ENCODE data around the gene CCDC182. TPM values are rescaled to one million over a fixed set of nuclear protein-coding genes. Genes with fewer than 3 reads are reported as not detected.

The CCDC182 gene
- total RNA-seq, 2 donors from 2014 or later: not detected

DNA sequence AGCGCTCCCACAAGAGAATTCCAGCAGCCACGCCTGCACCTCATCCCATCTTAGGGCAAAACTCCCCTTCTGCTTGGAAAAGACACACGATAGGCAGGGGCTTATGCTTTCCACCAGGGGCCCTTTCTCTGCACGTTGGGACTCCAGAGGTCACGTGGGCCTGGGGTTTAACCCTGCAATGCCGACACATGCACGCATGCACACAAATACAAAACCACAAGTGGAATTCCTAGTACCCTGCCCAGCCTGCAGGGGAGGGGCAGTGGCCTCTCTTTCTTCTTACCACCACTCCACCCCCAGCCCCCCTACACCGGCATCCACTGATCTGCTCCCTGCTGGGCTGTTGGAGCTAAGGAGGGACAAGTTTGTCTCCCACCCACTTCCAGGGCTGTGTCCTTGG, 16.8 kb upstream of the CCDC182 start:
- intact Hi-C loops (cut with DNase I): no loop called here
- no peak for DNase-seq (ENCODE audit: low spot score)

DNA sequence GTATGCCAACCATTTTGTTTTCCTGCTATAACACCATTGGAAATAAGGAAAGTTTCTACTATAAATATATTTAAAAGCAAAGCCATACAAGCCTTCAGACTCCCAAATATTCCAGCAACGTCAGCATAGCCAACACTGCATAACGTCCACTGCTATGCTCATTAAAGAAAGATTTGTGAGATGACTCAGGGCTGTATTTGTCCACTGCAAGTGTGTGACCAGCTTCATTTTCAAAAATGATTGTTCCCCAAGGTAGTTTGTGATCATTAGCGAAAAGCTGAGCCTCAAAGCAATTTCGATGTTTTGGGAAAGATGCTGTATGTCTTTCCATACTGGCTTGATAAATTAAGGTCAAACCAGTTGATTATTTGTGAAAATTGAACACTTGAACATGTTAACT, 14.9 kb upstream of the CCDC182 start:
- intact Hi-C loops (cut with DNase I): no loop called here
- no peak for DNase-seq (ENCODE audit: low spot score)

DNA sequence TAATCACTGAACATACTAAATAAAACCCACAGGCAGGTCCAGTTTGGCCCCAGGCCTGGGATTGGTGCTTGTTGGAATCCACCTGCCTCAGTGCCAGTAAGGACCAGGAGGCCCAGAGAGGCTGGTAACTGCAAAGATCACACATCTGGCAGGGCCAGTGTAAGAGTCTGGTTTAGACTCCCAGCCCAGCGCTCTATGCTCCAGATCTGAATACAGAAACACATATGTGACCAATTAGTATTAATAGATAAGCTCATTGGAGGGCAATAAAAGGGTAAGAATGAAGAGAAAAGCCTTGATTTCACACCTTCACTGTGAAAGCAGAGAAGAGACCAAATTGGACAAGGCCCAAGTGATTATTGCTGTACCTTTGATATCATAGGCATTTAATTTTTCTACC, 13.6 kb upstream of the CCDC182 start:
- intact Hi-C loops (cut with DNase I): no loop called here
- DNase-seq (ENCODE audit: low spot score): no peak

DNA sequence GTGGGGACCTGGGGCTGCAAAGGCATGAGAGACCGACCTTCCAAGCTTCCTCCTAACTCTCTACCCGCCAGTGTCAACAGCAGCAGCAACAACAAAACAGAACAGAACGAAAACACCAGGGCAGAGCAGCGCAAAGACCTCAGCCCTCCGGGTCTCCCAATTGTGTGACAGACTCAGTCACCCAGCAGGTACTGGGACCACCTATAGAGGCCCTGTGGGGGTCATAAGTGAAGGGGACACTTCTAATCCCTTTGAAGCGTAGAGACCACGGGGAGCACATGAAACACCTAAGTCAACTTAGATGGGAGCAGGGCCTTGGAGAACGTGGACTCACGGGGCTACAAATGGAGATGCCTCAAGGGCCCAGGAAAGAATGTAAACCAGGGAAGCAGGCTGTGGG, 12.6 kb upstream of the CCDC182 start:
- intact Hi-C loops (cut with DNase I): no loop called here
- no peak for DNase-seq (ENCODE audit: low spot score)

DNA sequence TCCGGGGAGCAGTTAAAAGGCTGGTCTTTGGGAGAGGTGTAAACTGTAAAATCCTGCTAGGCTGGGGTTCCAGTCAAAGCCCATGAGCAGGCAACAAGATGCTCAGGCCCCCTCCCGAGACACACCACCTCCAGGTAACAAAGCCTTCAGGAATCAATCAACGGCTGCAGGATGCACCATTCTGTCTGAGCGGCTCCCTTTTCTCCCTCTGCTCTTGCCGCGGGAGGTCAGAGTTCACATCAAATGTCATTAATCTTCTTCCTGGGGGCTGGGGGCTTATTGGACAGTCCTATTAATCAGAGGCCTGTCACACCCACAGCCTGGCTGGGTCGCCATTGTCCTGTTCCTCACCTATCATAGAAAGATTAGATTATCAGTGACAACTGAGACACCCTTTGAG, 11.9 kb upstream of the CCDC182 start:
- intact Hi-C loops (cut with DNase I): no loop called here
- no peak for DNase-seq (ENCODE audit: low spot score)

DNA sequence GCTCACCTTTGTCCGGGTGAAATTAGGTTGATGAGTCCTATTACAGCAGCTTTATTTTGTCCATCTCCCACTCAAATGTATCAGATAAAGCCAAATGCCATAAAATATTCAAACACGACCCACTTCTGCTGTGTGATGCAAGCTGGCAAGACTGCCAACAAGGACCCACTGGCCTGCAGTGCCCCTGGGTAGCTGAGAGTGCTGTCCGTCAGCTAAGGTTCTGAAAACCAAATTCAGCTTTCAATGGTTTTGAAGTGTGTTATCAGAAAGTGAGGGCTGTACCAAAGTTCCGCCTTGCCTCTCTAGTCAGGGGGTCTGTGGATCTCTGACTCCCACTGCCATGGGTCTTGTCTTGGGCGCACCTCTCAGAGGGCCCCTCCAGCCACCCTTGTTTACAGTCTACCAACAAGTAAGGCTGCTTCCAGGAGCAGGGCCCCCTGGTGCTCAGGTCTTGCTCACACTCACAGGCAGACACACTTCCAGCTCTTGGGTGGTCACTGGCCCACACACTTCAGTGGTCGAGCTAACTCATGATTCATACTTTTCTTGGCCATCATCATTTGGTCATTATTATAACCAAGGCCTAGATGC, 10.5 kb upstream of the CCDC182 start:
- DNase-seq (ENCODE audit: low spot score): no peak
- intact Hi-C loops (cut with DNase I): no loop called here

DNA sequence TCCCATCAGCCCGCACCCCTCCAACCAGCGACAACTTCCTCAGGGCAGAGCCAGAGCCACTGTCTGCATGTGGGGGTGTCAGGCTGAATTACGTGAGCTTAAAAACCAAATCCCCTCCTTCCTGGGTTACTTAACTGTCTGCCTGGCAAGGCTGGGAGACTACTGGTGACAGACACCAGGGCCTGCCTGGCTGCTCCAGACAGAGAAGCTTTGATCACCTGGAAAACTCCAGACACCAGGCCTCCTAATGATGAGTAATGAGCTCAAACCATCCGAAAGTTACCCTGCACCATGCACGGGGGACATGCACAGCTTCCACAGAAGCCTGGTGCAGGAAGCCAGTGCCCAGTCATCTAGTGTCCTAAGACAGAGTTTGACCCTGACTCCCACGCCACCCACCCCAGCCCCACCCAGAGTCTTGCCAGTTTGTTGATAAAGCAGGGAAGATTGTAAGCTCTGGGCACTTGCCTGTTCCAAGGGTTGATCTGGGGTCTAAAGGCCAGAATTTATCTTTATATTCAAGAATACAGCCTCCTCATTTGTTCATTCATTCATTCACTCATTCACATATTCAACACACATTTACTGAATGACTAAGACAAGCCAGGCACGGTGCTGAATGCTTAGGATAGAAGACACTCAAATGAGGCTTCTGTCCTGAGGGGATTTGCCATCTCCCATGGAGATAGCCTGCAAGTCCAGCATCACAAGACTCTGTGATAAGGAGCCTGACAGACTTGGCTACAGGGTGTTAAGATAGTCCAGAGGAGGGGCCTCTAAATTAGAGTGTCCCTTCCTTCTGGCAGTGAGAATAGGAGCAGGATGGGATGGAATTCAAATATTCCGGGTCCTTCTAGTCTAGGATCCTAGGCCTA, 7.2 kb upstream of the CCDC182 start:
- intact Hi-C loops (cut with DNase I): no loop called here

DNA sequence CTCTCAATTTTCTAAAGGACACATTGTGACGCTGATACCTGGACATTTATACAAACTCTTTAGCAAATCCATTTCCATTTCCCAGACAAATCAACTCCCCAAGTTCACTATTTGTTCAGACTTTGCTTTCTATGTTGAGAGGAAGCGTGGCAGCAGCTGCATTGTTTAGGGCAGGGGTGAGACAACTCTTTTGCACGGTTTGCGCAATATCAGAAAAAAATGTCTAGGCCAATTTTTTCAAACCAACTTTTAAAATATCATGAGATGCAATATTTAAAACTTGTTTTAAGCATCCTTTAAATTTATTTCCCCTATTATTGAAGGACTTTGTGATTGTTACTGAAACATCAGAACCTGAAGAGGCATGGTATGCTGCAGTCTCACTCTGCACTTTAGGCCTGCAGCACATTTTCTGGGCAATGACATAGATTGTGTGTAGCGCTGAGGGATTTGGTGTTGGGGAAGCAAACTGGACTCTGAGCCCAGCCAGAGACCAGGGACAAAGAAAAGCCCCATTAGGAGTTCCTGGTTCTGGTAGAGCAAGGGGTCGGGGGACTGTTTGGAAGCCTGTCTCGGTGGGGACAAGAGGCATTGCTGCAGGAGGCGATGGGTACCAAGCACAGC, 6.4 kb upstream of the CCDC182 start:
- no peak for DNase-seq (ENCODE audit: low spot score)
- intact Hi-C loops (cut with DNase I): no loop called here

More for the DNA sequence above, 7.2 kb upstream of the CCDC182 start:
- DNase-seq (ENCODE audit: low spot score): no peak

DNA sequence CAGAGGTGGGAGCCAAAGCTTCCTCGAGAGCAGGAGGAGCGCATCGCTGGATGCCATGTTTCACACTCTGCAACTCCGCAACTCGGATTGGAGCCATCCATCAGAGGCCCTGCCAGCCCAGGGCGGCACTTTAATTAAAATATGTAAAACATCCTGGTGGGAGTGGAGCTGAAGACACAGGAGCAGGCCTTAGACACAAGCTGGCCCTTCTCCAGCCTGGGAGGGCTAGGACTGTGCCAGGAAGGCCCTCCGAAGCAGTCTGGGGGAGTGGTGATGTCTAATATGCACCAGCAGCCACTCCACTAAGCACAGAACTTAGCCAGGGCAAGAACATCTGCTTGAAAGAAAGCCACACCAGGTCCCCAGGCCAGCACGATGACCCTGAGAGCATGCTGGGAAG, 5.8 kb upstream of the CCDC182 start:
- intact Hi-C loops (cut with DNase I): no loop called here
- no peak for DNase-seq (ENCODE audit: low spot score)

DNA sequence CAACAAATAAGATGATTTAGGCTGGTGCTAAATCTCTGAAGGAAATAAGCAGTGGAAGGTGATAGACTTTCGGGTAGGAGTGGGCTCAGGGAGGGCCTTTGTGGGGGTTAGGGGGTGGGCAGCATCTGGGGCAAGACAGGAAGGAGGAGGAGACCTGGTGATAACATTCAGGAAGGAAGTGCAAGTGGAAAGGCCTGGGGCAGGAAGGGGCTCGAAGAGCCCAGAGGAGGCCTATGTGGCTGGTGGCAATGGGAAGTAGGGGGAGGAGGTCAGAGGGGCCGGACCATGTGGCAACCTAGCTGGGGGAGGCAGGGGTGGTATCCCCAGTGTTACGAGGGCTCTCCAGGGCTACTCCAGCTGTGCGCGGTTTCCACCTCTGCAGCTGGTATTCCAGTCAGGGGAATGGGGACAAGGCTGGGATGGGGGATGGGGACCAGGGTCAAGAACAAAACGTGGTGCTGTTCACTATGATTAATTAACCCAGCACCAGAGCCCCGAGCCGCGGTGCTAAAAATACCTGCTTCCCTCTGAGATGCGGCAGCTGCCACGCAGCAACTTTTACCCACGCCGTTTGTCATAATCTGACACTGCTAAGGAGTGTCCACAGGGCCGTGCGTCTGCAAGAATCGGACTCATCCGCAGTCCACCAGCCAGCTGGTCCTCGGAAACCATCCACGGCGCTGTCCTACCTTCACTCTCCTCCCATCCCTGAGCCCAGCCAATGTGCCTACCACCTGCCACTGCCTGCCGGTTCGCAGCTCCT, 5.2 kb upstream of the CCDC182 start:
- intact Hi-C loops (cut with DNase I): no loop called here
- DNase-seq (ENCODE audit: low spot score): no peak

DNA sequence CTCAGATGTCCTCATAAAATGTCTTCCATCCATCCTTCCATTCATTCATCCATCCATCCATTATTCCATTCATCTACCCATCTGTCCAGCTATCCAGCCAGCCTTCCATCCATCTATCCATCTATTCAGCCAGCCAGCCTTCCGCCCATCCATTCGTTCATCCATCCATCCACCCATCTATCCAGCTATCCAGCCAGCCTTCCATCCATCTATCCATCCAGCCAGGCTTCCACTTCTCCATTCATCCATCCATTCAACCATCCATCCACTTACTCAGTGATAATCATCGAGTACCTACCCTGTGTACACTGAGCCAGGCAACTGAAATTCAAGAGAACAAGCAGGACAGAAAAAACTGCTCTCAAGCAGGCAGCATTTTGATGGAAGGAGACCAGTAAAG, 4.6 kb upstream of the CCDC182 start:
- DNase-seq (ENCODE audit: low spot score): no peak
- intact Hi-C loops (cut with DNase I): loop anchor here (10.0 kb wide), 3 partner anchors 505 to 625 kb away; no protein-coding TSS in a partner anchor

DNA sequence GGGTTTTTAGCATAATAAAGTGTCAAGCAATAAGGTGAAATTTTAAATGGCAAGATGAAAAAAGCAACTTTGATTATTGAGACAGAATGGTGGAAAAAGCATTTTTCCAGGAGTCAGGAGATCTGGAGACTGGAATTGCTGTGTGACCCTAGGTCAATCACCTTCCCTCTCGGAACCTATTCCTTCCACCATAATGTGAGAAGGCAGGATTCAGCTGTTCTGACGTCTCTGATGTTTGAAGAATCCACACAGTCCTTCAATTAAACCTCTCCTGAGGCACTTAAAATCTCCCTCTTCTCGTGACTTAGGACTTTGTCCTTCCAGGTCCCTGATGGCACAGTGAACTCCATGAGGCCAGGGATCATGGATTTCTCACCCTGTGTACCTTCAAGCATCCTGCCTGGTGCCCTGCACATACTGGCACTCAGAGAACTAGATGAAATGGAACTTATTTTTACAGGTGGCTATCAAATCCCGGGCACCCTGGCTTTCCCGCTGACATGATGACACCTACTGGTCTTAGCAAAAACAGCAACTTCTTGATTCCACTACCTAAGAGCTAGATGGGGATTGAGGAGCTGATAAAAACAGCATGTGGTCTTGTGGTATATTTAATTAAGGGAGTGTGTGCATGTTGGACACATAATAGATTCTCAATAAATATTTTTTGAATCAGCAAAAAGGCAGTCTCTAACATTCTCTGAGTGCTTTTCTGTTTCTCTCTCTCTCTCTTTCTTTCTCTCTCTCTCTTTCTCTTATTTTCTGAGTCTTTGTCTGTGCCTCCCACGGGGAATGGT, 2.3 kb upstream of the CCDC182 start:
- no peak for DNase-seq (ENCODE audit: low spot score)

DNA sequence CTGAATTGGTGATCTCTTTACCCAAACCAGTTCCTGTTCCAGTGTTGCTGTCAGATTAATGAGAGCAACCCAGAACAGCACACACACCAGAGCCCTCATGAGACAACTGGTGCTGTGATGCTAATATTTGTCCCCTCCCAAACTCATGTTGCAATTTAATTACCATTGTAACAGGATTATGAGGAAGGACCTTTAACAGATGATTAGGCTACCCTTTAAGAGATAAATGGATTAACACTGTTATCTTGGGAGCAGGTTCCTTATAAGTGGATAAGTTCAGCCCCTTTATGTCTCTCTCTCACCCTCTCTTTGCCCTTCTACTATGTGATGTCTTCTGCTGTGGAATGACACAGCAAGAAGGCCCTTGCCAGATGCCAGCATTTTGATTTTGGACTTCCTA, 1.1 kb upstream of the CCDC182 start:
- intact Hi-C loops (cut with DNase I): loop anchor here (10.0 kb wide), 3 partner anchors 501 to 621 kb away; no protein-coding TSS in a partner anchor
- no peak for DNase-seq (ENCODE audit: low spot score)

More for the DNA sequence above, 2.3 kb upstream of the CCDC182 start:
- intact Hi-C loops (cut with DNase I): loop anchor here (10.0 kb wide), 3 partner anchors 503 to 623 kb away; no protein-coding TSS in a partner anchor

DNA sequence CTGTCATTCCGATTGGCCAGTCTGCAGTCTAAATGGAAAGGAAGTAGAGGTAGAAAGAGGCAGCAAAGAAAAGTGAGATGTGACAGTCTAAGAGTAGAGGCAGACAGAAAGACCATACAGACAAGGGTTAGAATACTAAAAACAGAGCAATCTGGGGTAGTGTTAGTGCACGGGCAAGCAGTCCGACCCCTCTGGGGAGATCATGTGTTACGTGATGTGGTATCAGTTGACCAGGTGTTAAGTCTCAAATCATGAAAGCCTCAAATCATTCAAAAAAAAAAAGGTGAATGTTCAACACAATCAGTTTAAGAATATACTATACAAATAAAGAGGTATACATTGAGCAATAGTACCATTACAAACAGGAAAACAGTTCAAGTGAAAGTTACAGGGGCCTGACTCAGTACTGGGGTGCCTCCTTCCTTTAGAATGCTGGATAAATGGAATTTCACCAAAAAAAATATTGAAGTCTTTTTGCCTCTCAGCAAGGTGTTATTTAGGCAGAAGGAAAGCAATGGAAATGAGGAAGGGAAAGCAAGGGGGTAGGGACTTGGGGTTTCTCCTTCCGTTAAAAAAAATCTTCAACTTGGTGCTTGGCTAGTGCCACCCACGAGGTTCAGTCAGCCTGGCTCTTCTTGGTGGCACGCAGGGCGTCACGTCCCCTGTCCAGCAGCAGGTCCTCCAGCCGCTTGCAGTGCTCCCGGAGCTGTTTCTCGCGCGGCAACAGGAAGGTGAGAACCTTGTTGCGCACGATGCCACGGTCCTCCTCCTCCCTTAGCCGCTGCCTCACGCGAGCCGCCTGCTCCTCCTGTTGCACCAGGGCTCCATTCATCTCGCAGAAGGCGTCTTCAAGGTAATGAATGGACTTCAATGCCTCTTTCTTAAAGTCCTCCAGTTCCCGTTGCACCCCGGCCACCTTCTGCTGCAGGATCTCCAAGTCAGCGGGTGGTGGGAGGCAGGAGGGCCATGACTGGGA, 616 bp downstream of the CCDC182 start:
- intact Hi-C loops (cut with DNase I): loop anchor here (2.0 to 10.0 kb wide), 4 partner anchors 50 to 620 kb away; no protein-coding TSS in a partner anchor
- no peak for DNase-seq (ENCODE audit: low spot score)

DNA sequence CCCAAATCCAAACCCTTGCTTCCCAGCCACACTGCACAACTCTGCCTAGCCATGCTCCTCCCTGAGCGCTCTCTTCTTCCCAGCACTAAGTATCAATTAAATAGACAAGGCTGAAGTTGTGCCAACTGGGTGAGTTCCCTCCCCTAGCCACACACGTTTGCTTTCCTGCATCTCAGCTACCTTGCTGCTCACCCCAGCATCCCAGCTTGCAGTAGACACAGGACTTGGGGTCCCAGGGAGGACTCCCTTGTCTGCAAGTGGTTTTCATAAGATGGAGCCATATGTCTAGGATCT, 4.9 kb downstream of the CCDC182 start:
- DNase-seq (ENCODE audit: low spot score): no peak
- intact Hi-C loops (cut with DNase I): loop anchor here (10.0 kb wide), 3 partner anchors 495 to 615 kb away; no protein-coding TSS in a partner anchor

DNA sequence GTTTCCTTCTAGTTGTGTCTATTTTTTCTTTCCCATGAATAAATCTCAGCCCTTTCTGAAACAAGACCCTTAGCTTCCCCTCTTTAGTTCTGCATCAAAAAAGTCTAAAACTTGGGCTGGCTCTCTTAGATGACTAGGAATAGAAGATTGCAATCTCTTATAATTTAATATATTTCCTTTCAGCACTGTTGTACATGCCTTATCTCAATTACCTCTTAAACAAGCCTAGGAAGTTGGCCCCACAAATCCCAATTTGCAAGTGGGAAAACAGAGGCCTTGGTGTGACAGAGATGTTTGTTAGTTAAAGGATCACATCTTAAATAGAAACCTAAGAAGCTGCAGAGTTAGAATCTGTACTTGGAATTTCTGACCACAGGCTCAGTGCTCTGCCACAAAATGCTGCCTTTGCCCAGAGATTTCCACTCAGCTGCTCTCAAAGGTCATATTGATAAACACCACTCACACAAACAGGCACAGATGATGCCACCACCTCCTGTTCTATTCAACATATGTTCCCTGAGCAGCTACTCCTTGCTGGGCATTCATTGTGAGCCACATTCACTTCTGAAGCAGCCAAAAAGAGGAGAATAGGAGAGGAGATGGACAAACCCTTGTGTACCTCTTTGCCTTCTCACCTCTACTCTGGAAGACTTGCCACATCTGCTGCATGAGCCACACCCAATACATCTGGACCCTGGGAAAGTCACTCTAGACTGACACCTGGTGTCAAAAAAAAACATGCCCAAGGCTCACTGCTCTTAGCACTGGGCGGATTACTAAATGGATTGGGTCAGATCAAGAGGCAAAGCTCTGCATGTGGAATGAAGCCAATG, 5.5 kb downstream of the CCDC182 start:
- DNase-seq (ENCODE audit: low spot score): no peak
- intact Hi-C loops (cut with DNase I): loop anchor here (10.0 kb wide), 3 partner anchors 495 to 615 kb away; no protein-coding TSS in a partner anchor

DNA sequence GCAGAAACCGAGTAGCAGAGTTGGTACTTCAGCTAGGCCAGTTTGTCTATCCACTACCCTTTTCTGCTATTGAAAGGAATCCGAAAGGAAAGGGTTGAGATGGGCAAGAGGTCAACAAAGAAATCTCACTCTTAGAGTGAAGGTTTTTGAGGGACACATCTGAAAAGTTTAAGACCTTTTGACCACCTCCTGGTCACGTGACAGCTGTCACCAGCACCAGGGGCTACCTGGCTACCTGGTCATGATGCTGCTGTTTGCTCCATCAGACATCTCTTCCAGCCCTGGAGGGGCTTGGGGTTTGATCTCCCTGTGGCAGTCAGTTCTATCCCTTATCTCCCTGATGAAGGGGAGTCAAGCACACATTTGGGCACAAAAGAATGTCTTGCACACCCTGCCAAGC, 7.6 kb downstream of the CCDC182 start:
- intact Hi-C loops (cut with DNase I): no loop called here

More for the DNA sequence above, 7.6 kb downstream of the CCDC182 start:
- DNase-seq (ENCODE audit: low spot score): no peak

Measured in posterior vena cava (tissue), 2 donors.